ENCODE data around the gene CNOT3.

- TF ChIP-seq POLR2A (IDR thresholded peaks at IDR 0.05) (no peak), POLR2AphosphoS5 (IDR thresholded peaks at IDR 0.05) (no peak)
These were observed 1.1 kb downstream of the CNOT3 start for GRCh38 chr19:54138489-54139256.

All from prostate gland (tissue), 1 donor.